Transverse colon (tissue), 4 donors: ENCODE data around the gene CA6. TPM values are rescaled to one million over a fixed set of nuclear protein-coding genes. Genes with fewer than 3 reads are reported as not detected.

Experiments used
- DNase-seq: peaks from one replicate; pipeline ENCODE4 v3.0.0-alpha.2; 2019
- H3K27ac ChIP-seq, 4 donors: fragments of 200-600 bp; sonication (generic); 2 replicates each; pipeline ENCODE4 v1.5.1; 2016 to 2018; ENCODE audit warnings: inconsistent platforms in 4 of 4
- H3K27me3 ChIP-seq: fragments of 200-600 bp; sonication (generic); 2 replicates; pipeline ENCODE4 v1.5.1; 2017; ENCODE audit warnings: inconsistent platforms
- H3K36me3 ChIP-seq, 4 donors: fragments of 200-600 bp; sonication (generic); 2 replicates each; pipeline ENCODE4 v1.5.1; 2017 to 2019; ENCODE audit warnings: inconsistent platforms in 4 of 4
- H3K4me1 ChIP-seq, 4 donors: fragments of 200-600 bp; sonication (generic); 2 replicates each; pipeline ENCODE4 v1.5.1; 2017 to 2020; ENCODE audit warnings: inconsistent platforms in 4 of 4
- H3K4me3 ChIP-seq, 4 donors: fragments of 200-600 bp; sonication (generic); 1 replicate in 1 of 4; 2 replicates in 3 of 4; pipeline versions ENCODE4 v1.5.1 to v1.6.1; 2017 to 2019; ENCODE audit warnings: inconsistent platforms in 4 of 4
- H3K9me3 ChIP-seq, 2 donors: fragments of 200-600 bp; sonication (generic); 2 replicates each; pipeline ENCODE4 v1.5.1; 2017 to 2019; ENCODE audit warnings: inconsistent platforms in 2 of 2
- EP300 ChIP-seq: sonication (generic); formaldehyde crosslinking; IDR thresholded peaks from one replicate; pipeline ENCODE4 v1.6.1; 2017; ENCODE audit warnings: antibody characterized with exemption, low read depth
- POLR2A ChIP-seq: fragments of 450-650 bp; IDR thresholded peaks from one replicate; pipeline ENCODE4 v1.6.1; 2016; ENCODE audit warnings: antibody characterized with exemption, mild to moderate bottlenecking, moderate library complexity
- POLR2AphosphoS5 ChIP-seq, 3 donors: sonication (generic); formaldehyde crosslinking; IDR thresholded peaks; one replicate each; pipeline ENCODE4 v1.6.1; 2016; ENCODE audit warnings: antibody characterized with exemption in 3 of 3
- WGBS, 2 donors: methylation state at CpG; one replicate each; pipeline ENCODE4 v1.1.5; 2018; ENCODE audit warnings: low coverage in 1 of 2; 5-methylcytosine and 5-hydroxymethylcytosine counted together
- in situ Hi-C, 4 donors: fragments of 200-750 bp; cut with MboI; loops; one replicate each; pipeline versions ENCODE4 v1.15.0 to v1.15.1; 2017; ENCODE audit warnings: low sequenced_read_pairs in 3 of 4, low pct_ligation_motif_present in 1 of 4, low pct_unique_long_range_greater_than_20kb in 1 of 4
- intact Hi-C: fragments of 100-400 bp; cut with DNase I; formaldehyde crosslinking; loops from one replicate; pipeline ENCODE4 v1.15.1; 2023; ENCODE audit warnings: low total_unique reads
- total RNA-seq, 4 donors: library from RNA; depleted of rRNA; stranded (reverse); fragments of >200 nt; gene quantifications; one replicate each; pipeline ENCODE4 v1.1.0, GENCODE V29; 2016
- TF ChIP-seq, protein P1 (sequence below), 5 experiments: fragments of 200-600 bp in 3 of 5; fragments of 450-650 bp in 2 of 5; sonication (generic) in 3 of 5; IDR thresholded peaks; 1 replicate in 2 of 5; 2 replicates in 3 of 5; pipeline ENCODE4 v1.5.1; 2016 to 2017; ENCODE audit warnings: antibody characterized with exemption in 5 of 5, inconsistent platforms in 3 of 5, mild to moderate bottlenecking in 2 of 5, moderate library complexity in 1 of 5

Gene CA6
- total RNA-seq, 4 donors from 2014 or later: not detected

GRCh38 chr1:8937701-8938100 is 8.0 kb upstream of the CA6 start:
- Histone ChIP-seq H3K36me3 (no peaks in the 10 kb centered on the region), H3K27ac (no peak overlapping the region), H3K9me3 (no peaks in the 10 kb centered on the region), H3K4me1 (peaks cover 0 to 3% (median 0%) of the 10 kb centered on the region in 4 donors), H3K27me3 (no peaks in the 10 kb centered on the region), H3K4me3 (no peak overlapping the region)
- DNase-seq: no peak
- intact Hi-C loops (no loop called here), in situ Hi-C loops (no loop called here)
- 86 to 90% methylated on average over 1 to 4 of the region's 4 CpGs for WGBS, 2 donors
- TF ChIP-seq POLR2AphosphoS5 (IDR thresholded peaks at IDR 0.05) (no peak), POLR2A (no peak), EP300 (no peak)
- TF ChIP-seq, protein P1, sequence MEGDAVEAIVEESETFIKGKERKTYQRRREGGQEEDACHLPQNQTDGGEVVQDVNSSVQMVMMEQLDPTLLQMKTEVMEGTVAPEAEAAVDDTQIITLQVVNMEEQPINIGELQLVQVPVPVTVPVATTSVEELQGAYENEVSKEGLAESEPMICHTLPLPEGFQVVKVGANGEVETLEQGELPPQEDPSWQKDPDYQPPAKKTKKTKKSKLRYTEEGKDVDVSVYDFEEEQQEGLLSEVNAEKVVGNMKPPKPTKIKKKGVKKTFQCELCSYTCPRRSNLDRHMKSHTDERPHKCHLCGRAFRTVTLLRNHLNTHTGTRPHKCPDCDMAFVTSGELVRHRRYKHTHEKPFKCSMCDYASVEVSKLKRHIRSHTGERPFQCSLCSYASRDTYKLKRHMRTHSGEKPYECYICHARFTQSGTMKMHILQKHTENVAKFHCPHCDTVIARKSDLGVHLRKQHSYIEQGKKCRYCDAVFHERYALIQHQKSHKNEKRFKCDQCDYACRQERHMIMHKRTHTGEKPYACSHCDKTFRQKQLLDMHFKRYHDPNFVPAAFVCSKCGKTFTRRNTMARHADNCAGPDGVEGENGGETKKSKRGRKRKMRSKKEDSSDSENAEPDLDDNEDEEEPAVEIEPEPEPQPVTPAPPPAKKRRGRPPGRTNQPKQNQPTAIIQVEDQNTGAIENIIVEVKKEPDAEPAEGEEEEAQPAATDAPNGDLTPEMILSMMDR (IDR thresholded peaks at IDR 0.05): no peak

GRCh38 chr1:8938232-8938999 is 7.3 kb upstream of the CA6 start:
- Histone ChIP-seq H3K27me3 (no peaks in the 10 kb centered on the region), H3K4me3 (no peak overlapping the region), H3K4me1 (peaks cover 0 to 3% (median 0%) of the 10 kb centered on the region in 4 donors), H3K36me3 (no peaks in the 10 kb centered on the region), H3K9me3 (no peaks in the 10 kb centered on the region), H3K27ac (peak overlapping the region in 1 of 4 donors; percentile 31)
- no peak for TF ChIP-seq POLR2A
- no peak for TF ChIP-seq EP300
- TF ChIP-seq, protein P1 (IDR thresholded peaks at IDR 0.05): no peak
- no peak for TF ChIP-seq POLR2AphosphoS5 (IDR thresholded peaks at IDR 0.05)
- DNase-seq: no peak
- in situ Hi-C loops: no loop called here
- 64 to 68% methylated on average over 5 to 7 of the region's 7 CpGs for WGBS, 2 donors
- intact Hi-C loops: no loop called here

GRCh38 chr1:8939000-8939265 is 6.7 kb upstream of the CA6 start:
- DNase-seq: no peak
- in situ Hi-C loops: no loop called here
- H3K27ac ChIP-seq: peak overlapping the region in 1 of 4 donors; percentile 31
- TF ChIP-seq EP300: no peak
- TF ChIP-seq, protein P1 (IDR thresholded peaks at IDR 0.05): no peak
- TF ChIP-seq POLR2A: no peak
- no peak for TF ChIP-seq POLR2AphosphoS5 (IDR thresholded peaks at IDR 0.05)
- WGBS, 2 donors: 77 to 81% methylated on average over 2 of the region's 2 CpGs
- intact Hi-C loops: no loop called here
- no peaks in the 10 kb centered on the region for H3K36me3 ChIP-seq
- H3K27me3 ChIP-seq: no peaks in the 10 kb centered on the region
- H3K4me1 ChIP-seq: peaks cover 0 to 3% (median 0%) of the 10 kb centered on the region in 4 donors
- no peaks in the 10 kb centered on the region for H3K9me3 ChIP-seq
- H3K4me3 ChIP-seq: no peak overlapping the region

DNA sequence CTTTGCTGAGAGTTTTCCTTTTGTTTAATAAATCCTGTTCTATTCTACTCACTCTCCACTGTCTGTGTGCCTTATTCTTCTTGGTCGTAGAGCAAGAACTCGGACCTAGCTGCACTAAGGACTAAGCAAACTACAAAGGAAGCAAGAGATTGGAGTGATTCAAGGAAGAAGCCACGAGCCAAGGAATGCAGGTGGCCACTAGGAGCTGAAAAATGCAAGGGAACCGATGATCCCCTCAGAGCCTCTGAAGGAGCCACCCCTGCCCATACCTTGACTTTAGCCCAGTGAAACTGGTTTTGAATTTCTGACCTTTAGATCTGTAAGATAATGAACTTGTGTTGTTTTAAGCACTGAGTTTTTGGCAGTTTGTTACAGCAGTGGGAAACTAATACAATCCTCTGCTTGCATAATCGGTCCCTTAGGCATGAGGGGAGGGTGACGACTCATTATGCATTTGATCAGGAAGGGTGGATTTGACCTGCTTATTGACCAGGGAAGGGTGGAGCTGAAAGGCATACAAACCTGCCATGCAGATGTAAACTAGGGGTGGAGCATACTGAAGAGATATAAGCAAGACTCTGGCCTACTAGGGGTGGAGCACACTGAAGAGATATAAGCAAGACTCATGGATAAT is 6.2 kb upstream of the CA6 start:
- Histone ChIP-seq H3K27ac (no peak overlapping the region), H3K4me3 (no peak overlapping the region), H3K4me1 (peaks cover 0 to 3% (median 0%) of the 10 kb centered on the region in 4 donors), H3K36me3 (no peaks in the 10 kb centered on the region), H3K27me3 (no peaks in the 10 kb centered on the region), H3K9me3 (no peaks in the 10 kb centered on the region)
- 61 to 72% methylated on average over 6 of the region's 6 CpGs for WGBS, 2 donors
- in situ Hi-C loops (no loop called here), intact Hi-C loops (no loop called here)
- no peak for TF ChIP-seq EP300
- TF ChIP-seq POLR2A: no peak
- no peak for TF ChIP-seq POLR2AphosphoS5 (IDR thresholded peaks at IDR 0.05)
- TF ChIP-seq, protein P1 (IDR thresholded peaks at IDR 0.05): no peak
- no peak for DNase-seq
